Gastroesophageal sphincter (tissue), 3 donors: ENCODE data around the gene MEAF6.

Source experiments
- CTCF ChIP-seq, 4 experiments: fragments of 200-600 bp in 2 of 4; fragments of 450-650 bp in 2 of 4; sonication (generic) in 1 of 4; IDR thresholded peaks; one replicate each; pipeline ENCODE4 v1.5.1; 2017 to 2019; ENCODE audit warnings: antibody characterized with exemption in 4 of 4, mild to moderate bottlenecking in 2 of 4, moderate library complexity in 2 of 4
- EP300 ChIP-seq: sonication (generic); formaldehyde crosslinking; IDR thresholded peaks from one replicate; pipeline ENCODE4 v1.6.1; 2017; ENCODE audit warnings: antibody characterized with exemption, mild to moderate bottlenecking
- POLR2A ChIP-seq, 2 donors: fragments of 450-650 bp; IDR thresholded peaks; one replicate each; pipeline ENCODE4 v1.6.1; 2017; ENCODE audit warnings: antibody characterized with exemption in 2 of 2, mild to moderate bottlenecking in 2 of 2, moderate library complexity in 1 of 2
- POLR2AphosphoS5 ChIP-seq: sonication (generic); formaldehyde crosslinking; IDR thresholded peaks from one replicate; pipeline ENCODE4 v1.6.1; 2017; ENCODE audit warnings: antibody characterized with exemption

GRCh38 chr1:37487619-37487984 is 27.0 kb downstream of the MEAF6 start:
- no peak for TF ChIP-seq CTCF (IDR thresholded peaks at IDR 0.05)
- TF ChIP-seq POLR2A (IDR thresholded peaks at IDR 0.05) = no peak
- TF ChIP-seq EP300 = no peak
- TF ChIP-seq POLR2AphosphoS5 = no peak
